ENCODE results near the gene KRTAP12-4. TPM values are rescaled to one million over a fixed set of nuclear protein-coding genes. Genes with fewer than 3 reads are reported as not detected.

KRTAP12-4 gene
- total and polyA plus RNA-seq, 9 donors = not detected

- intact Hi-C loops (cut with DNase I) = no loop called here
- H3K27me3 ChIP-seq = no peaks in the 10 kb centered on the region
- 85 to 86% (median 86%) methylated on average over 7 of the region's 7 CpGs for WGBS, 3 donors
Measured at GRCh38 chr21:44625756-44626155, 28.7 kb downstream of the KRTAP12-4 start.

GRCh38 chr21:44623575-44623974 lies 30.9 kb downstream of the KRTAP12-4 start:
- no peak overlapping the region for H3K27ac ChIP-seq
- intact Hi-C loops (cut with DNase I) = no loop called here
- H3K9me3 ChIP-seq = peaks cover 0 to 5% of the 10 kb centered on the region in 2 donors
- no peak for DNase-seq
- no peak overlapping the region for H3K4me3 ChIP-seq
- TF ChIP-seq EP300 (IDR thresholded peaks at IDR 0.05) (no peak), CTCF (IDR thresholded peaks at IDR 0.05) (no peak), POLR2A (IDR thresholded peaks at IDR 0.05) (no peak)
- H3K27me3 ChIP-seq = no peaks in the 10 kb centered on the region
- H3K36me3 ChIP-seq = no peaks in the 10 kb centered on the region
- no peaks in the 10 kb centered on the region for H3K4me1 ChIP-seq (ENCODE audit: insufficient read depth)

More at GRCh38 chr21:44625756-44626155, 28.7 kb downstream of the KRTAP12-4 start:
- H3K4me3 ChIP-seq = no peak overlapping the region
- no peaks in the 10 kb centered on the region for H3K36me3 ChIP-seq
- H3K9me3 ChIP-seq = peaks cover 0 to 5% of the 10 kb centered on the region in 2 donors
- TF ChIP-seq EP300 (IDR thresholded peaks at IDR 0.05) (no peak), CTCF (IDR thresholded peaks at IDR 0.05) (no peak), POLR2A (IDR thresholded peaks at IDR 0.05) (no peak)
- H3K4me1 ChIP-seq (ENCODE audit: insufficient read depth) = no peaks in the 10 kb centered on the region
- no peak overlapping the region for H3K27ac ChIP-seq
- no peak for DNase-seq

GRCh38 chr21:44619886-44620285 lies 34.6 kb downstream of the KRTAP12-4 start:
- no peak for TF ChIP-seq EP300 (IDR thresholded peaks at IDR 0.05)
- no peak for TF ChIP-seq POLR2A (IDR thresholded peaks at IDR 0.05)
- TF ChIP-seq CTCF (IDR thresholded peaks at IDR 0.05) = no peak
- no peaks in the 10 kb centered on the region for H3K27me3 ChIP-seq
- no peak for DNase-seq
- WGBS, 3 donors = 82 to 83% (median 83%) methylated on average over 6 of the region's 6 CpGs
- no peak overlapping the region for H3K27ac ChIP-seq
- peaks cover 0 to 5% of the 10 kb centered on the region in 2 donors for H3K9me3 ChIP-seq
- H3K4me1 ChIP-seq (ENCODE audit: insufficient read depth) = no peaks in the 10 kb centered on the region
- no peaks in the 10 kb centered on the region for H3K36me3 ChIP-seq
- intact Hi-C loops (cut with DNase I) = no loop called here
- no peak overlapping the region for H3K4me3 ChIP-seq

- Histone ChIP-seq H3K27ac (no peak overlapping the region), H3K9me3 (peaks cover 0 to 3% of the 10 kb centered on the region in 2 donors), H3K4me1 (ENCODE audit: insufficient read depth) (no peaks in the 10 kb centered on the region), H3K36me3 (no peaks in the 10 kb centered on the region), H3K27me3 (no peaks in the 10 kb centered on the region), H3K4me3 (no peak overlapping the region)
- no peak for TF ChIP-seq POLR2A (IDR thresholded peaks at IDR 0.05)
- no peak for TF ChIP-seq EP300 (IDR thresholded peaks at IDR 0.05)
- no peak for TF ChIP-seq CTCF (IDR thresholded peaks at IDR 0.05)
- 63 to 72% (median 66%) methylated on average over 3 of the region's 3 CpGs for WGBS, 3 donors
- intact Hi-C loops (cut with DNase I) = no loop called here
- DNase-seq = no peak
Measured at GRCh38 chr21:44618909-44619308, 35.5 kb downstream of the KRTAP12-4 start.
